Hepatocyte (in vitro differentiated cells): ENCODE results near the gene CDK10.
"Not testable (repeated sequence)": the region's sequence is repeated elsewhere in the genome, so short reads cannot be mapped to it uniquely, and the experiment has no call there.

Experiments
- CTCF ChIP-seq: fragments of 200-600 bp; sonication (generic); IDR thresholded peaks from 2 replicates; pipeline ENCODE4 v1.5.1; 2016; ENCODE audit warnings: antibody characterized with exemption, mild to moderate bottlenecking; ENCODE audit not compliant: poor library complexity
- EZH2 ChIP-seq: fragments of 200-600 bp; sonication (generic); IDR thresholded peaks from 2 replicates; pipeline ENCODE4 v1.6.1; 2016; ENCODE audit warnings: antibody characterized with exemption, mild to moderate bottlenecking, borderline replicate concordance
- EZH2phosphoT487 ChIP-seq: fragments of 200-600 bp; sonication (generic); IDR thresholded peaks from one replicate; pipeline ENCODE4 v1.6.1; 2018; ENCODE audit warnings: antibody characterized with exemption, mild to moderate bottlenecking, low read depth, moderate library complexity; ENCODE audit not compliant: unreplicated experiment, severe bottlenecking

- not testable (repeated sequence) for TF ChIP-seq CTCF, EZH2, EZH2phosphoT487
These were observed 22.3 kb upstream of the CDK10 start for GRCh38 chr16:89664238-89664637.
